Ishikawa (cell line): ENCODE data around the gene CDH18.

Experiments
- CEBPB ChIP-seq: IDR thresholded peaks from 2 replicates; pipeline ENCODE4 v1.6.1; 2012
- CREB1 ChIP-seq: IDR thresholded peaks from 2 replicates; pipeline ENCODE4 v1.6.1; 2012; ENCODE audit warnings: low read depth
- EGR1 ChIP-seq: IDR thresholded peaks from 2 replicates; pipeline ENCODE4 v1.6.1; 2012
- EP300 ChIP-seq: IDR thresholded peaks from 2 replicates; pipeline ENCODE4 v1.6.1; 2012; ENCODE audit warnings: borderline replicate concordance
- FOXM1 ChIP-seq: IDR thresholded peaks from 2 replicates; pipeline ENCODE4 v1.6.1; 2012; ENCODE audit warnings: low read depth, borderline replicate concordance
- MAX ChIP-seq: IDR thresholded peaks from 2 replicates; pipeline ENCODE4 v1.6.1; 2012
- NFIC ChIP-seq: IDR thresholded peaks from 2 replicates; pipeline ENCODE4 v1.6.1; 2012
- RAD21 ChIP-seq: IDR thresholded peaks from 2 replicates; pipeline ENCODE4 v1.6.1; 2012; ENCODE audit warnings: low read depth
- REST ChIP-seq: IDR thresholded peaks from 2 replicates; pipeline ENCODE4 v1.6.1; 2012; ENCODE audit warnings: low read depth, mild to moderate bottlenecking
- TAF1 ChIP-seq: IDR thresholded peaks from 2 replicates; pipeline ENCODE4 v1.6.1; 2012; ENCODE audit warnings: low read depth, mild to moderate bottlenecking
- TCF12 ChIP-seq: IDR thresholded peaks from 2 replicates; pipeline ENCODE4 v1.6.1; 2012; ENCODE audit warnings: low read depth
- TEAD4 ChIP-seq: IDR thresholded peaks from 2 replicates; pipeline ENCODE4 v1.6.1; 2012
- USF1 ChIP-seq: IDR thresholded peaks from 2 replicates; pipeline ENCODE4 v1.6.1; 2012
- YY1 ChIP-seq: IDR thresholded peaks from 2 replicates; pipeline ENCODE4 v1.6.1; 2012; ENCODE audit warnings: low read depth
- ZBTB7A ChIP-seq: IDR thresholded peaks from 2 replicates; pipeline ENCODE4 v1.6.1; 2012; ENCODE audit warnings: low read depth

Gene CDH18

GRCh38 chr5:19479562-19479961, 508.4 kb downstream of the CDH18 start:
- TF ChIP-seq CEBPB (no peak), TCF12 (no peak), TEAD4 (no peak)

GRCh38 chr5:19462019-19462418, 526.0 kb downstream of the CDH18 start:
- TF ChIP-seq CREB1 (no peak), YY1 (no peak), MAX (no peak), ZBTB7A (no peak), RAD21 (no peak), USF1 (no peak), TEAD4 (no peak), NFIC (no peak)

GRCh38 chr5:19424506-19424905, 563.5 kb downstream of the CDH18 start:
- TF ChIP-seq YY1 (no peak), CREB1 (no peak), EP300 (no peak), MAX (no peak), REST (no peak), RAD21 (no peak), TAF1 (no peak), ZBTB7A (no peak), TCF12 (no peak), EGR1 (no peak), FOXM1 (no peak)
